Measurements from ENCODE around the gene OR8D2.
"Not testable (repeated sequence)": the region's sequence is repeated elsewhere in the genome, so short reads cannot be mapped to it uniquely, and the experiment has no call there.

Gene OR8D2

DNA sequence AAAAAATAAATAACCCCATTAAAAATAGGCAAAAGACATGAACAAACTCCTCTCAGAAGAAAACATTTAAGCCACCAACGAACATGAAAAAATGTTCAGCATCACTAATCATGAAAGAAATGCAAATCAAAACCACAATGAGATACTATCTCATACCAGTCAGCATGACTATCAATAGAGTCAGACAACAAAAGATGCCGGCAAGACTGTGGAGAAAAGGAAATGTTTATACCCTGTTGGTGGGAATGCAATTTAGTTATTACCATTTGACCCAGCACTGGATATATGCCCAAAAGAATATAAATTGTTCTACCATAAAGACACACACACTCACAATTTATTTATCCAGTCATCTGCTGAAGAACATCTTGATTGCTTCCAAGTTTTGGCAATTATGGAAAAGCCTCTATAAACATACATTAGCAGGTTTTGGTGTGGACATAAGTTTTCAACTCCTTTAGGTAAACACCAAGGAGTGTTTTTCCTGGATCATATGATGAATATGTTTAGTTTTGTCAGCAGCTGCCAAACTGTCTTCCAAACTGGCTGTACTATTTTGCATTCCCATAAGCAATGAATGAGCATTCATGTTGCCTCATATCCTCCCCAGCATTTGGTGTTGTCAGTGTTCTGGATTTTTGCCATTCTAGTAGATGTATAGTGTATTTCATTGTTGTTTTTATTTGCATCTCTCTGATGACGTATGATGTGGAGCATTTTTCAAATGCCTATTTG is 34.2 kb downstream of the OR8D2 start:
- no peak for DNase-seq (ENCODE audit: low read depth in 2 of 2)

DNA sequence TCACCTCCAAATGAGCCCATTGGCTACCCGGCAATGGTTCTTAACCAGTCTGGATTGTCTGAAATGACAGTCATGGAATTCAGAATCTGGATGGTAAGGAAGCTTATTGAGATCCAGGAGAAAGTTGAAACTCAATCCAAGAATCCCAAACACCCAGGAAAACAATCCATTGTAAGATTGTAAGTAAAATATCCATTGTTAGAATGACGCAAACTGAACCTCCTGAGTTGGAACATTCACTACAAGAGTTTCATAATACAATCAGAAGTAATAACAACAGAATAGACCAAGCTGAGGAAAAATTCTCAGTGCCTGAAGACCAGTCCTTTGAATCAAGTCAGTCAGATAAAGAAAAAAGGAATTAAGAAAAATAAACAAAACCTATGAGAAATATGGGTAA is 41.7 kb downstream of the OR8D2 start:
- no peak for DNase-seq (ENCODE audit: low read depth in 2 of 2)

DNA sequence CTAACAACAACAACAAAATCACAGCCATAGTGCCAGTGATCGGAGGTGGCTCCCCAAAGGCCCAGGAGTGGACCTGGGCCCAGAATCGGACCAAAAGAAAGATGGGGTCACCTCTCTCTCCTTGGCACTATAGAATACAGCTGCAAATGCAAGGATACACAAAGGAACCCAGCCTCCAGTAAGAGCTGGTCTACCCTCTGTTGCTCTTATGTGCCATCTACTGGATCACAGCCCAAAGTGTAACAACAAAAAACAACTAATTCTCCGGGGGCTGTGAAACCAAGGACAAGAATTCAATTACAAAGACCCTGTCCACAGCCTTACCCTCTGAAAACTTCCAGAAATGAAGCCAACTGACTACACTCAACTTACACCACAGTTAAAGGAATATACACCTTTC is 42.2 kb downstream of the OR8D2 start:
- no peak for DNase-seq (ENCODE audit: low read depth in 2 of 2)

DNA sequence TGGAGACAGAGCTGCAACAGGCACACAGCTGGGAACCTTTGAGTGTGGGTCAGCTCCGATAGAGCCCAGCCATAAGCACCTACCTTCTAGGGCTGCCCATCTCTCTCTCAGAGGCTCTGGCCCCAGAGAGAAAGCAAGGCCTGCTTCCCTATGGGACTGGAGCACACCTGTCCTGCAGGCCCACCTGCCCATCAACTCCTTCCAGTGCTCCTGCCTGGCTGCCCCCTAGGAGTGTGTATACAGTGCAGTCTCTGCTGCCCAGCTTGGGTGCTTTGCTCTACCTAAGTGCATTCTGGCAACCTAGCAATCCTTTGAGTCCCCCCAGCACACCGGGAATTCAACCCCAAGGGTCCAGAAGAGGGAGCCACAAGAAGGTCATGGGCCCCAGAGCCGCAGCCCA is 42.8 kb downstream of the OR8D2 start:
- no peak for DNase-seq (ENCODE audit: low read depth in 2 of 2)

DNA sequence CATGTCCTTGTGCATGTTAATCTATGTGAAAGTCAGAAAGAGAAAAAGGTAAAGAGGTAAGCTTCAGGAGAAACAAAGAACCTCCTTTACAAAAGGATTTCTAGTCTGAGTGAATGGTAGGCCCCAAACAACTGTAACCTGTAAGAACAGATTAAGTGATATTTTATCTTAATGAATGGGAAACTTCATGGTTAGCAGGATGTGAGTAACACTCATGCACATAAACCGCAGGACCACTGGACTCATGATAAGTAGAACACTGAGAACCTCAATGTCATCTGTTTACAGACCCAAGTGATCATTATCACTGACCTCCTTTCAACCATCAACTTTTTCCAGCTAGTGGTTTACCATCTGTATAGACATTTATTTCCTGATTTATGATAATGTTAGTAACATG is 43.9 kb downstream of the OR8D2 start:
- no peak for DNase-seq (ENCODE audit: low read depth in 2 of 2)

DNA sequence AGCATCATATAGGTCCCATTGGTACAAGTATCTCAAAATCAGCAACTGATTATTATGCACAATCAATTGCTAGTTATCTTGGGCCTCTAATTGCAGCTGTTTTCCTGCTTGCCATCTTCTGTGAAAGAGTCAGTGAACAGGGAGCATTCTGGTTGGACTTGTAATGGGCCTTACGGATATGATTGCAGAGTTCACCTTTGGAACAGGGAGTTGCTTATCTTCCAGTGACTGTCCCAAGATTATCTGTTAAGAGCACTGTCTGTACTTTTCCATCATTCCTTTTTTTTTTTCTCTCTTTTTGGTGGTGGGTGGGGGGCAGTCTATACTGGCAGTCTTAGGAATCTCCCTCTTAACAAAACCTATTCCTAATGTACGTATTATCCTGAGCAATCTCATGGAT is 46.0 kb downstream of the OR8D2 start:
- no peak for DNase-seq (ENCODE audit: low read depth in 2 of 2)

DNA sequence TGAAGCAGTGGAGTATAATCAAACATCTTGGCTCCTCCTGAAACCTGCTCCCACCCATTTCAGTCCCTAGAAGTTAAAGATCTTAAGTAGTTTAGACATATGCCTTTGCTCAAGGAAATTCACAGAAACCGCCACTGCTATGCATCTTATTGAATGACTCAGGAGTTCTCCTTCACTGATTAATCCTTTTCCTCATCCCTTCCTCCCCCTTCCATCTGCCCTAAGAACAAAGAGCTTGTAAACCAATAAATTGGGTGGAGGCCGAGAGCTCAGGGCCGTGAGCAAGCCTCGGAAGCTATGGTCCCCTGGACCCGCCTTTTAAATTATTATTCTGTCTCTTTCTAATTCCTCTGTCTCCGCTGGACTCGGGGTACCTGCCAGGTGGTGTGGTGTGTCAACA is 49.1 kb downstream of the OR8D2 start:
- DNase-seq (ENCODE audit: low read depth in 2 of 2) = not testable (repeated sequence)

Data from stimulated activated CD8-positive, alpha-beta memory T cell treated with anti-CD3 and anti-CD28 coated beads, Interleukin-2, amount 100 ng/mL, for 48 hours (primary cell).